Measurements from ENCODE around the gene CEP112. TPM values are rescaled to one million over a fixed set of nuclear protein-coding genes. Genes with fewer than 3 reads are reported as not detected.

Gene CEP112
- total and polyA plus RNA-seq, 9 of the 15 experiments (the other 6 are each of a cell fraction or from before 2014, with no cell fraction given), result 0.84 TPM; not detected in 8

DNA sequence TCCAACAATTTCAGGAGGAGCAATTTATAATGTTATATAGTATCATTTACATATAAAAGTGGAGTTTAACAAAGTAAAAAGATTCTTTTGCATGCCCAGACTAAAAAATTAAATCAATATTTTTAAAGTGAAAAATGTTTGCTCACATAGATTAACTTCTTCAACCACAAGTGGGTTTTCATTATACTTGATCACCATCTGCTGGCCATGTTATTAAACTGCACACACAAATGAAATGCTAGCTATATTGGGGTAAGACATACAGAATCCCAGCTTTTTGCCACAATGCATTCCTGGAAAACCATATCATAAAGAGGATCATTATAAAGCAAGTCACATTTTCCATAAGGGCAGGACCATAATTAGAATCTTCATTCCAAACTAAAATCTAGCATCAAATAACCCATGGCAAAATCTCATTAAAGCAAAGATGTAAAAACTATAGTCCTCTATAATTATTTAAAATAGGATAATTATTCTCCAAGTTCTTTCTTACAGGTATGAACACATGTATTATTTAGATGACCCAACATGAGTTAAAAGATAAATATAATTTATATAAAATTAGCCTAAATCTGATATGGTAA lies 26.3 kb downstream of the CEP112 start:
- Histone ChIP-seq H3K27ac (ENCODE audit: extremely low read depth, low read depth, low read length) (no peak overlapping the region), H3K4me3 (no peak overlapping the region), H3K9me3 (replicated peaks; ENCODE audit: control insufficient read depth, insufficient read depth, low read depth, low read length) (no peaks in the 10 kb centered on the region), H3K4me2 (ENCODE audit: insufficient read depth, low read length) (no peak overlapping the region), H3K9me1 (ENCODE audit: control insufficient read depth, insufficient read depth, low read length) (no peaks in the 10 kb centered on the region), H2AFZ (ENCODE audit: low read depth, low read length) (no peak overlapping the region), H3K9ac (ENCODE audit: insufficient read depth in 1 of 2, low read depth in 2 of 2, low read length in 2 of 2) (no peak overlapping the region), H4K20me1 (replicated peaks; ENCODE audit: control insufficient read depth, insufficient read depth, low read length) (no peaks in the 10 kb centered on the region), H3K79me2 (ENCODE audit: control insufficient read depth, insufficient read depth, low read length) (no peaks in the 10 kb centered on the region), H3K4me1 (replicated peaks in 1 of 2; ENCODE audit: control insufficient read depth in 2 of 2, insufficient read depth in 2 of 2, low read length in 2 of 2) (no peaks in the 10 kb centered on the region), H3K36me3 (ENCODE audit: control insufficient read depth, insufficient read depth, low read length) (no peaks in the 10 kb centered on the region), H3K27me3 (ENCODE audit: control insufficient read depth in 2 of 2, insufficient read depth in 2 of 2, low read length in 2 of 2) (peaks cover 3% of the 10 kb centered on the region in 2 experiments; a peak in 1 of 5 replicates)
- ChIA-PET POLR2A (interaction anchor here (0.6 to 1.5 kb wide), 4 partner anchors 15 to 871 kb away, joined by 3 read pairs; no protein-coding TSS in a partner anchor), CTCF (ENCODE audit: low intra/inter-chr PET ratio) (interaction anchor here (0.6 to 1.9 kb wide), 6 partner anchors 769 to 934 kb away, joined by 3 to 10 read pairs (median 4); no protein-coding TSS in a partner anchor)
- DNase-seq (ENCODE audit: extremely low read depth in 1 of 4, low spot score in 3 of 4), result peak; percentile 30 to 61 (median 50)
- no TSS peak for BruUV-seq (replicated peaks)
- in situ Hi-C loops (cut with MboI), result loop anchor here (5.0 kb wide), 1 partner anchor 933 kb away; no protein-coding TSS in a partner anchor
- 0 out of 3 replicates have a peak, but pooled peaks have one; percentile 62 for ATAC-seq
- intact Hi-C loops (cut with micrococcal nuclease), result loop anchor here (2.0 kb wide), 2 partner anchors 887 to 933 kb away; no protein-coding TSS in a partner anchor
- peak; percentile 83 for FAIRE-seq
- TF ChIP-seq, protein P1, sequence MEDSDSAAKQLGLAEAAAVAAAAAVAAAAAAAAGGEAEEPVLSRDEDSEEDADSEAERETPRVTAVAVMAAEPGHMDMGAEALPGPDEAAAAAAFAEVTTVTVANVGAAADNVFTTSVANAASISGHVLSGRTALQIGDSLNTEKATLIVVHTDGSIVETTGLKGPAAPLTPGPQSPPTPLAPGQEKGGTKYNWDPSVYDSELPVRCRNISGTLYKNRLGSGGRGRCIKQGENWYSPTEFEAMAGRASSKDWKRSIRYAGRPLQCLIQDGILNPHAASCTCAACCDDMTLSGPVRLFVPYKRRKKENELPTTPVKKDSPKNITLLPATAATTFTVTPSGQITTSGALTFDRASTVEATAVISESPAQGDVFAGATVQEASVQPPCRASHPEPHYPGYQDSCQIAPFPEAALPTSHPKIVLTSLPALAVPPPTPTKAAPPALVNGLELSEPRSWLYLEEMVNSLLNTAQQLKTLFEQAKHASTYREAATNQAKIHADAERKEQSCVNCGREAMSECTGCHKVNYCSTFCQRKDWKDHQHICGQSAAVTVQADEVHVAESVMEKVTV (CRISPR knock-in tag; IDR thresholded peaks at IDR 0.05), result peak; percentile 85
- peak; percentile 63 for TF ChIP-seq SMC3 (conservative IDR thresholded peaks at IDR 0.05; ENCODE audit: insufficient read depth, low read depth, low read length)
- no peak for TF ChIP-seq MLX (CRISPR knock-in tag; conservative IDR thresholded peaks at IDR 0.05)
- TF ChIP-seq MECOM (CRISPR knock-in tag; IDR thresholded peaks at IDR 0.05), result no peak
- peak; percentile 91 to 93 for TF ChIP-seq RAD21 (CRISPR knock-in tag; conservative IDR thresholded peaks at IDR 0.05 in 1 of 2, IDR thresholded peaks at IDR 0.05 in 1 of 2)
- peak; percentile 55 to 82 (median 58); a peak in 5 of 6 replicates for TF ChIP-seq CTCF (IDR thresholded peaks at IDR 0.05 in 2 of 3, conservative IDR thresholded peaks at IDR 0.05 in 1 of 3; ENCODE audit: insufficient read depth in 2 of 3, low read depth in 1 of 3, low read length in 3 of 3)
- TF ChIP-seq, protein P2, sequence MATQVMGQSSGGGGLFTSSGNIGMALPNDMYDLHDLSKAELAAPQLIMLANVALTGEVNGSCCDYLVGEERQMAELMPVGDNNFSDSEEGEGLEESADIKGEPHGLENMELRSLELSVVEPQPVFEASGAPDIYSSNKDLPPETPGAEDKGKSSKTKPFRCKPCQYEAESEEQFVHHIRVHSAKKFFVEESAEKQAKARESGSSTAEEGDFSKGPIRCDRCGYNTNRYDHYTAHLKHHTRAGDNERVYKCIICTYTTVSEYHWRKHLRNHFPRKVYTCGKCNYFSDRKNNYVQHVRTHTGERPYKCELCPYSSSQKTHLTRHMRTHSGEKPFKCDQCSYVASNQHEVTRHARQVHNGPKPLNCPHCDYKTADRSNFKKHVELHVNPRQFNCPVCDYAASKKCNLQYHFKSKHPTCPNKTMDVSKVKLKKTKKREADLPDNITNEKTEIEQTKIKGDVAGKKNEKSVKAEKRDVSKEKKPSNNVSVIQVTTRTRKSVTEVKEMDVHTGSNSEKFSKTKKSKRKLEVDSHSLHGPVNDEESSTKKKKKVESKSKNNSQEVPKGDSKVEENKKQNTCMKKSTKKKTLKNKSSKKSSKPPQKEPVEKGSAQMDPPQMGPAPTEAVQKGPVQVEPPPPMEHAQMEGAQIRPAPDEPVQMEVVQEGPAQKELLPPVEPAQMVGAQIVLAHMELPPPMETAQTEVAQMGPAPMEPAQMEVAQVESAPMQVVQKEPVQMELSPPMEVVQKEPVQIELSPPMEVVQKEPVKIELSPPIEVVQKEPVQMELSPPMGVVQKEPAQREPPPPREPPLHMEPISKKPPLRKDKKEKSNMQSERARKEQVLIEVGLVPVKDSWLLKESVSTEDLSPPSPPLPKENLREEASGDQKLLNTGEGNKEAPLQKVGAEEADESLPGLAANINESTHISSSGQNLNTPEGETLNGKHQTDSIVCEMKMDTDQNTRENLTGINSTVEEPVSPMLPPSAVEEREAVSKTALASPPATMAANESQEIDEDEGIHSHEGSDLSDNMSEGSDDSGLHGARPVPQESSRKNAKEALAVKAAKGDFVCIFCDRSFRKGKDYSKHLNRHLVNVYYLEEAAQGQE (IDR thresholded peaks at IDR 0.05; ENCODE audit: borderline replicate concordance), result peak; percentile 67; the same call in 1 of the 2 replicates
- TF ChIP-seq, protein P2 (CRISPR knock-in tag; IDR thresholded peaks at IDR 0.05; ENCODE audit: low read depth), result no peak
